Measurements from ENCODE around the gene LYZL2. TPM values are rescaled to one million over a fixed set of nuclear protein-coding genes. Genes with fewer than 3 reads are reported as not detected.

Gene LYZL2
- total RNA-seq, 1 experiment from 2014 or later, result not detected

GRCh38 chr10:30631188-30631587 lies 1.6 kb upstream of the LYZL2 start:
- POLR2A ChIA-PET, result no interaction called here
- CTCF ChIA-PET, result interaction anchor here (2.8 kb wide), 1 partner anchor 9 kb away, joined by 19 read pairs; no protein-coding TSS in a partner anchor

More at GRCh38 chr10:30631188-30631587, 1.6 kb upstream of the LYZL2 start:
- H2AFZ ChIP-seq (ENCODE audit: low read depth, low read length, poor library complexity, severe bottlenecking), result no peak overlapping the region
- no peaks in the 10 kb centered on the region for H3K27me3 ChIP-seq (ENCODE audit: insufficient read depth, low read length)
- intact Hi-C loops (cut with micrococcal nuclease), result no loop called here
- BruUV-seq (replicated peaks), result no TSS peak
- no peaks in the 10 kb centered on the region for H3K79me2 ChIP-seq (ENCODE audit: insufficient read depth, low read length)
- H3K4me3 ChIP-seq (replicated peaks in 1 of 2; ENCODE audit: low read depth in 1 of 2, low read length in 2 of 2), result no peak overlapping the region
- DNase-seq (ENCODE audit: low read depth, low spot score) (no peak), ATAC-seq (no peak)
- H3K9ac ChIP-seq (ENCODE audit: low read length), result no peak overlapping the region
- H3K4me2 ChIP-seq (ENCODE audit: low read length), result no peak overlapping the region
- no peaks in the 10 kb centered on the region for H3K4me1 ChIP-seq (ENCODE audit: control insufficient read depth in 1 of 2, insufficient read depth in 2 of 2, low read length in 2 of 2)
- no peaks in the 10 kb centered on the region for H3K36me3 ChIP-seq (ENCODE audit: control insufficient read depth in 1 of 2, insufficient read depth in 2 of 2, low read length in 2 of 2)
- no peaks in the 10 kb centered on the region for H3K9me2 ChIP-seq (ENCODE audit: insufficient read depth)
- no peak for TF ChIP-seq SRF (IDR thresholded peaks at IDR 0.05; ENCODE audit: low read depth)
- TF ChIP-seq SIN3A (IDR thresholded peaks at IDR 0.05; ENCODE audit: low read depth), result no peak
- TF ChIP-seq SP1 (IDR thresholded peaks at IDR 0.05; ENCODE audit: low read depth), result no peak
- TF ChIP-seq POLR2AphosphoS5 (IDR thresholded peaks at IDR 0.05; ENCODE audit: low read depth, low read length), result no peak
- no peak for TF ChIP-seq EGR1 (IDR thresholded peaks at IDR 0.05; ENCODE audit: low read depth)
- TF ChIP-seq ZBTB33 (IDR thresholded peaks at IDR 0.05; ENCODE audit: extremely low read depth, insufficient replicate concordance, low read length), result no peak
- TF ChIP-seq ZFX (IDR thresholded peaks at IDR 0.05), result no peak
- no peak for TF ChIP-seq JUND (IDR thresholded peaks at IDR 0.05)
- no peak for TF ChIP-seq YY1 (IDR thresholded peaks at IDR 0.05; ENCODE audit: extremely low read depth, insufficient replicate concordance, low read depth, low read length)
- TF ChIP-seq MAX (IDR thresholded peaks at IDR 0.05), result no peak
- TF ChIP-seq CBX3 (IDR thresholded peaks at IDR 0.05; ENCODE audit: low read depth), result no peak
- no peak for TF ChIP-seq ELF1 (IDR thresholded peaks at IDR 0.05; ENCODE audit: borderline replicate concordance, low read depth)
- TF ChIP-seq ATF3 (IDR thresholded peaks at IDR 0.05), result no peak
- H3K27ac ChIP-seq (ENCODE audit: low read depth, low read length), result no peak overlapping the region
- H4K20me1 ChIP-seq (ENCODE audit: insufficient read depth), result no peaks in the 10 kb centered on the region
- RAD21 ChIA-PET (ENCODE audit: low non-redundant PET in 1 of 2, low total read pairs in 2 of 2, uncharacterized antibody in 2 of 2, unreplicated experiment in 2 of 2), result interaction anchor here in 1 of 2 experiments (0.7 kb wide), 1 partner anchor 9 kb away, joined by 5 read pairs; no protein-coding TSS in a partner anchor
- H3K9me3 ChIP-seq (ENCODE audit: control insufficient read depth in 1 of 2, insufficient read depth in 1 of 2, low read depth in 1 of 2, low read length in 2 of 2), result no peaks in the 10 kb centered on the region
